HUES48 (cell line): ENCODE data around the gene MPV17L.
A peak's percentile ranks its signal among the peaks of the same experiment; 100 is the strongest.
"Not testable (repeated sequence)": the region's sequence is repeated elsewhere in the genome, so short reads cannot be mapped to it uniquely, and the experiment has no call there.

ENCODE experiments used
- H3K27ac ChIP-seq: one replicate; pipeline ENCODE4 v1.7.0; 2013; ENCODE audit warnings: low read depth, low read length, inconsistent platforms
- H3K27me3 ChIP-seq: 2 replicates; pipeline ENCODE4 v1.6.1; 2013; ENCODE audit warnings: mild to moderate bottlenecking, low read length; ENCODE audit not compliant: control insufficient read depth, insufficient read depth
- H3K36me3 ChIP-seq: 2 replicates; pipeline ENCODE4 v1.6.1; 2013; ENCODE audit warnings: low read length; ENCODE audit not compliant: control insufficient read depth, insufficient read depth
- H3K4me1 ChIP-seq: 2 replicates; pipeline ENCODE4 v1.6.1; 2013; ENCODE audit warnings: mild to moderate bottlenecking, low read length; ENCODE audit not compliant: control insufficient read depth, insufficient read depth
- H3K4me3 ChIP-seq: 2 replicates; pipeline ENCODE4 v1.5.1; 2013; ENCODE audit warnings: mild to moderate bottlenecking, low read depth, low read length
- H3K9ac ChIP-seq: 2 replicates; pipeline ENCODE4 v1.6.1; 2013; ENCODE audit warnings: mild to moderate bottlenecking, low read depth, low read length, moderate library complexity
- H3K9me3 ChIP-seq: 2 replicates; pipeline ENCODE4 v1.6.1; 2013; ENCODE audit warnings: low read length; ENCODE audit not compliant: control insufficient read depth, insufficient read depth

MPV17L gene

DNA sequence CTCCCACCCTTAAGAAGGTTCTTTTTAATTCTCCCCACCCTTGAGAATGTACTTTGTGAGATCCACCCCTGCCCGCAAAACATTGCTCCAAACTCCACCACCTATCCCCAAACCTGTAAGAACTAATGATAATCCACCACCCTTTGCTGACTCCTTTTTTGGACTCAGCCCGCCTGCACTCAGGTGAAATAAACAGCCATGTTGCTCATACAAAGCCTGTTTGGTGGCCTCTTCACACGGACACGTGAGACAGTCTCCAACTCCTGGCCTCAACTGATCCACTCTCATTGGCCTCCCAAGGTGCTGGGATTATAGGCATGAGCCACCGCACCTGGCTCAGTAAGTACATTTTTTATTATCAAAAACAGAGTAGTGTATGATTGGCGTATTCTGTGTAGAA lies 13.9 kb downstream of the MPV17L start:
- H3K27me3 ChIP-seq, H3K36me3 ChIP-seq, H3K4me1 ChIP-seq, H3K9ac ChIP-seq, H3K27ac ChIP-seq, H3K9me3 ChIP-seq, H3K4me3 ChIP-seq: not testable (repeated sequence)

- Histone ChIP-seq H3K9ac (no peak overlapping the region), H3K27ac (no peak overlapping the region), H3K27me3 (no peaks in the 10 kb centered on the region)
These were observed 20.0 kb downstream of the MPV17L start for GRCh38 chr16:15415511-15415985.

GRCh38 chr16:15417197-15417596 lies 21.6 kb downstream of the MPV17L start:
- no peak overlapping the region for H3K27ac ChIP-seq
- H3K9ac ChIP-seq: no peak overlapping the region
- no peaks in the 10 kb centered on the region for H3K4me1 ChIP-seq
- H3K36me3 ChIP-seq: no peaks in the 10 kb centered on the region
- H3K4me3 ChIP-seq: no peak overlapping the region
- H3K9me3 ChIP-seq: no peaks in the 10 kb centered on the region
- no peaks in the 10 kb centered on the region for H3K27me3 ChIP-seq

More at GRCh38 chr16:15415511-15415985, 20.0 kb downstream of the MPV17L start:
- no peak overlapping the region for H3K4me3 ChIP-seq
- no peaks in the 10 kb centered on the region for H3K36me3 ChIP-seq
- H3K9me3 ChIP-seq: no peaks in the 10 kb centered on the region
- H3K4me1 ChIP-seq: no peaks in the 10 kb centered on the region

GRCh38 chr16:15418206-15418605 lies 22.7 kb downstream of the MPV17L start:
- Histone ChIP-seq H3K4me1 (no peaks in the 10 kb centered on the region), H3K27ac (no peak overlapping the region), H3K9ac (no peak overlapping the region), H3K4me3 (no peak overlapping the region), H3K36me3 (no peaks in the 10 kb centered on the region), H3K9me3 (no peaks in the 10 kb centered on the region), H3K27me3 (no peaks in the 10 kb centered on the region)

DNA sequence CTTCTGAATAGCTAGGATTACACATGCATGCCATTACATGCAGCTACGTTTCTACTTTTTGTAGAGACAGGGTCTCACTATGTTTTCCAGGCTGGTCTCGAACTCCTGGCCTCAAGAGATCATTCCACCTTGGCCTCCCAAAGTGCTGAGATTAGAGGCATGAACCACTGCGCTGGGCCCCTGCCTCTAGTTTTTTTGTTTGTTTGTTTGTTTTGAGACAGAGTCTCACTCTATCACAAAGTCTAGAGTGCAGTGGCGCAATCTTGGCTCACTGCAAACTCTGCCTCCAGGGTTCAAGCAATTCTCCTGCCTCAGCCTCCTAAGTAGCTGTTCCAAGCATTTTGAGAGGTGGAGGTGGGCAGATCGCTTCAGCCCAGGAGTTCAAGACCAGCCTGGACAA lies 26.1 kb downstream of the MPV17L start:
- H3K36me3 ChIP-seq, H3K4me3 ChIP-seq, H3K27me3 ChIP-seq, H3K4me1 ChIP-seq, H3K9me3 ChIP-seq, H3K27ac ChIP-seq, H3K9ac ChIP-seq: not testable (repeated sequence)

GRCh38 chr16:15422222-15422621 lies 26.7 kb downstream of the MPV17L start:
- Histone ChIP-seq H3K9me3 (no peaks in the 10 kb centered on the region), H3K4me3 (no peak overlapping the region), H3K4me1 (no peaks in the 10 kb centered on the region), H3K27ac (no peak overlapping the region), H3K27me3 (no peaks in the 10 kb centered on the region), H3K36me3 (no peaks in the 10 kb centered on the region), H3K9ac (no peak overlapping the region)

DNA sequence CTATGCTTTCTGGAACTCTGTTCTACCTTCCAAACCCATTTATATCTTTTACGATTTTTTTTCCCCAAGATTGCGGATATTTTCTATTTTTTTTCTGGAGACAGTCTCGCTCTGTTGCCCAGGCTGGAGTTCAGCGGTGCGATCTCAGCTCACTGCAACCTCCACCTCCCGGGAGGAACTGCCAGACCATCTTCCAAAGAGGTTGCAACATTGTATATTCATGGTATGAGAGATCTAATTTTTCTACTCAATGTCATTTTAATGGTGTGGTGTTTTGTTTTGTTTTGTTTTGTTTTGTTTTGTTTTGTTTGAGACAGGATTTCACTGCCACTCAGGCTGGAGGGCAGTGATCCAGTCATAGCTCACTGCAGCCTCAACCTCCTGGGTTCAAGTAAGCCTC lies 30.3 kb downstream of the MPV17L start:
- Histone ChIP-seq H3K27ac (no peak overlapping the region), H3K27me3 (no peaks in the 10 kb centered on the region), H3K36me3 (no peaks in the 10 kb centered on the region), H3K4me1 (peaks cover 2% of the 10 kb centered on the region; the same call in 1 of the 2 replicates), H3K4me3 (no peak overlapping the region), H3K9ac (no peak overlapping the region), H3K9me3 (no peaks in the 10 kb centered on the region)

- H3K36me3 ChIP-seq: no peaks in the 10 kb centered on the region
- no peak overlapping the region for H3K4me3 ChIP-seq
These were observed 31.2 kb downstream of the MPV17L start for GRCh38 chr16:15426796-15427195.

GRCh38 chr16:15427648-15428239 lies 32.2 kb downstream of the MPV17L start:
- H3K27ac ChIP-seq: no peak overlapping the region
- no peak overlapping the region for H3K9ac ChIP-seq
- no peaks in the 10 kb centered on the region for H3K36me3 ChIP-seq
- H3K9me3 ChIP-seq: no peaks in the 10 kb centered on the region
- H3K4me1 ChIP-seq: peaks cover 2% of the 10 kb centered on the region; the same call in 1 of the 2 replicates
- no peak overlapping the region for H3K4me3 ChIP-seq
- no peaks in the 10 kb centered on the region for H3K27me3 ChIP-seq

More at GRCh38 chr16:15426796-15427195, 31.2 kb downstream of the MPV17L start:
- Histone ChIP-seq H3K4me1 (peaks cover 2% of the 10 kb centered on the region; the same call in 1 of the 2 replicates), H3K9ac (no peak overlapping the region), H3K27ac (no peak overlapping the region), H3K9me3 (no peaks in the 10 kb centered on the region), H3K27me3 (no peaks in the 10 kb centered on the region)

DNA sequence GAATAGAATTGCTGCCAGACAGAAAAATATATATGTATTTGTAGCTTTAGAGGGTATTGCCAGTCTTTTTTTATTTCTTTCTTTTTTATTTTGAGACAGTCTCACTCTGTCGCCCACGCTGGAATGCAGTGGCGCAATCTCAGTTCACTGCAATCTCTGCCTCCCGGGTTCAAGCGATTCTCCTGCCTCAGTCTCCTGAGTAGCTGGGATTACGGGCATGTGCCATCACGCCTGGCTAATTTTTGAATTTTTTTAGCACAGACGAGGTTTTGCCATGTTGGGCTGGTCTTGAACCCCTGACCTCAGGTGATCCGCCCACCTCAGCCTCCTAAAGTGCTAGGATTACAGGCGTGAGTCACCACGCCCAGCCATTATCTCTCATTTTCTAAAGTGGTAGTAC lies 35.3 kb downstream of the MPV17L start:
- H3K4me1 ChIP-seq, H3K36me3 ChIP-seq, H3K9ac ChIP-seq, H3K4me3 ChIP-seq, H3K9me3 ChIP-seq, H3K27ac ChIP-seq: not testable (repeated sequence)
- peaks cover 10% of the 10 kb centered on the region for H3K27me3 ChIP-seq

DNA sequence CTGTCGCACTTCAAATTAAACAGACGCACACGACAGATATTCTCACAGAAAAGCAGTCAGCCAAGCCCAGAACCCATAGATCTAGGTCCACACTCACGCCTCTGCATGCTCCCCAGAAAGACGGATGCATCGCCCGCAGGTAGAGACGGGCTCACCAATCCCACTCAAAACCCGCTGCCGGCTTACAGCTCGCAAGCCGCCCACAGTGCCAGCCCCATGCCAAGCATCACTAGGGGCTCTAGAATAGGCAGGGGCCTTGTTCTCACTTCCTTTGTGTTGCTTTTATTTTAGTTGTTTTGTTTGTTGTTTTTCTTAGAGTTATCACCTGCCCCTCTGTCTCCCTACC lies 38.5 kb downstream of the MPV17L start:
- Histone ChIP-seq H3K27me3 (peaks cover 12% of the 10 kb centered on the region), H3K9ac (no peak overlapping the region), H3K27ac (no peak overlapping the region)

More for the DNA sequence above, 38.5 kb downstream of the MPV17L start:
- Histone ChIP-seq H3K4me1 (peaks cover 7% of the 10 kb centered on the region), H3K9me3 (no peaks in the 10 kb centered on the region), H3K4me3 (peak overlapping the region; percentile 81), H3K36me3 (no peaks in the 10 kb centered on the region)
